NCI-H187 treated with DMSO at 0.1 percent for 48 hours (cell line): ENCODE results near the gene FGFRL1.
"Not testable (repeated sequence)": the region's sequence is repeated elsewhere in the genome, so short reads cannot be mapped to it uniquely, and the experiment has no call there.

Experiments used
- DNase-seq: peaks from one replicate; lab custom pipeline; 2025; lab: John Stamatoyannopoulos, UW

The FGFRL1 gene

GRCh38 chr4:1040344-1041146 lies 29.1 kb downstream of the FGFRL1 start:
- no peak for DNase-seq

- no peak for DNase-seq
Observed at GRCh38 chr4:1041147-1041935, 29.9 kb downstream of the FGFRL1 start.

DNA sequence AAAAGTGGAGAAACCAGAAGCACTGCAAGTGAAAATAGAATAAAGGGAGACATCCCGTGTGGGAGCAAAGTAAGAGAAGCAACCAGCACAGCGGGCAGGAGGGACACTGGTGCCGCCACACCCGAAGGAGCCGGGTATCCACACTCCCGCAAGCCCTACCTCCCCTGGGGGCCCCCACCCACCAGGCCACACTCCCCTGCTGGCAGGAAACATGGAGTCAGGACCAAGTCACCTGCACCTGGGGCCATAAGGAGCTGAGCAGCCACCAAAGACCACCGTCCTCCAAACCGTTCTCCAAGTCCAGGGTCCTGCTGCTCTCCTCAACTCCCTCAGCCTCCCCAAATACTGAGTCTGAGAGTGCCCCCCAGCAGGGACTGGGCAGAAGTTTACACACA lies 30.5 kb downstream of the FGFRL1 start:
- no peak for DNase-seq

GRCh38 chr4:1042352-1043055 lies 31.1 kb downstream of the FGFRL1 start:
- DNase-seq = no peak

DNA sequence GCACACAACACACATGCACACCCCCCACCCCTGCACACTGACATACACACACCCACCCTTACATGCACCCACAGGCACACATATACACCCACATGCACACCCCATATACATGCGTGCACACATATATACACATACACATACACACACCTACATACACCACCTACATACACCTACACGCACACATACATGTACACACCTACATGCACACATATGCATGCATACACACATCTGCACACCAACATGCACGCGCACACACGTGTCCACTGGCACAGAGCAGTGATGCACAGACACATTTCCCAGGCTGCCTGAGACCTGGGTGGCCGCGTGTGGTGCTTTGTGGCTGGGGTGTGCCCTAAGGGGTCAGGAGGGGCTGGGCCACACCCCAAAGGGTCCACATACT lies 31.7 kb downstream of the FGFRL1 start:
- no peak for DNase-seq

DNA sequence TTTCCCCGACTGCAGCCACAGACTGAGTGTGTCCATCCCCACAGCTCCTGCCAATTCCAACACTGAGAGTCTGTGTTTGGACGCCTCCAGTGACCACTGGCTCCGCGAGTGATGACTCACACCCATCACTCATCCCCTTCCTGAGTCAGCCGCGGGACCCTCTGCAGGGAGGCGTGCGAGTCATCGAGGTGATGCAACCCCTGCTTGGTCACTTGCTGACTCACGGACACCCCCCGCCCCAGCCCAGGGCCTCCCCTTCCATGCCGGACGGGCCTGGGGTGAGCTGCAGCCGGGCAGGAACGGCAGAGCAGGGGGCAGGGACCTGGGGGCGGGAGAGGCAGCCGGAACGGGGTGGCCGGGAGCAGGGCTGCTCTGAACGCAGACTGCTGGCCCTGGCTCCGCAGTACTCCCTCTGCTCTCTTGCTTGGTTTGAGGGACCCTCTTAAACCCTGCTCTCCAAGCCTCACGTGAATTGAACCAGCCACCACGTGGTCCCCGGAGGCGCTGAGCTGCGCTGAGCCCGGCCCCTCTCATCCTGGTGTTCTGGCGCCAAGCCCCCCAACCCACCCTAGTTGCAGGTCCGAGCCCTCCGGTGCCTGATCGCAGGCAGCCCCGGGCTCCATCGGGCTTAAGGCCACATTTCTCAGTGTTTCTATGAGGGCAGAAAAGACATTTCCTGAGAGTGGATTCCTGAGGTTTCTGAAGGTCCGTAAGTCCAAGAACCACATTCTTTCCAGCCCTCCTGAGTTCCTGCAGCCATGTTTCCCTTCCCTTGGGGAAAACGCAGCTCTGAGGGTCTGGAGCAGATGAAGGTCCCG lies 32.4 kb downstream of the FGFRL1 start:
- DNase-seq = no peak

- no peak for DNase-seq
Observed at GRCh38 chr4:1044469-1045192, 33.2 kb downstream of the FGFRL1 start.

- DNase-seq = no peak
Observed at GRCh38 chr4:1045193-1045594, 33.8 kb downstream of the FGFRL1 start.

DNA sequence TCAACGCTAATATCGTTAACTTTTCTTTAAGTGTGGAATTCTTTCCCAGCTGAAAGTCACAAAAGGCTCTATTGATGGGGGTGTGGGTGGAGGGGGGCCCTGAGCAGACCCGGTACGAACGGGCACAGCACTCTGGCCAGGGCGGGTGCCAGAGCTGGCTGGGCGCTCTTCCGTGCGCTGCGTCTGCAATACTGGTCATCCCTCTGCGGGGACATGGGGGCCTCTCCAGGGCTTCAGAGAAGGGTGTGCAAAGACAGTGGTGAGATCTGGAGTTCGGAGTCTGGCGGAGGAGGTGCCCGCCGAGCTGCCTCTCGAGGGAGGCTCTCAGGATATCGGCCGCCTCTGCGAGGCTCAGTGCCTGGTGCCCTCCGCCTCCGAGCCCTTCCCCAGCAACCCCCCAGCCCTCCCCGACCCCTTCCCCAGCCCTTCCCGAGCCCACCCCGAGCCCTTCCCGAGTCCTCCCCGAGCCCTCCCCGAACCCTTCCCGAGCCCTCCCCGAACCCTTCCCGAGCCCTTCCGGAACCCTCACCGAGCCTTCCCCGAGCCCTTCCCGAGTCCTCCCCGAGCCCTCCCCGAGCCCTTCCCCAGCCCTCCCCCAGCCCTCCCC lies 34.3 kb downstream of the FGFRL1 start:
- no peak for DNase-seq

- not testable (repeated sequence) for DNase-seq
Observed at GRCh38 chr4:1046581-1047011, 35.2 kb downstream of the FGFRL1 start.

DNA sequence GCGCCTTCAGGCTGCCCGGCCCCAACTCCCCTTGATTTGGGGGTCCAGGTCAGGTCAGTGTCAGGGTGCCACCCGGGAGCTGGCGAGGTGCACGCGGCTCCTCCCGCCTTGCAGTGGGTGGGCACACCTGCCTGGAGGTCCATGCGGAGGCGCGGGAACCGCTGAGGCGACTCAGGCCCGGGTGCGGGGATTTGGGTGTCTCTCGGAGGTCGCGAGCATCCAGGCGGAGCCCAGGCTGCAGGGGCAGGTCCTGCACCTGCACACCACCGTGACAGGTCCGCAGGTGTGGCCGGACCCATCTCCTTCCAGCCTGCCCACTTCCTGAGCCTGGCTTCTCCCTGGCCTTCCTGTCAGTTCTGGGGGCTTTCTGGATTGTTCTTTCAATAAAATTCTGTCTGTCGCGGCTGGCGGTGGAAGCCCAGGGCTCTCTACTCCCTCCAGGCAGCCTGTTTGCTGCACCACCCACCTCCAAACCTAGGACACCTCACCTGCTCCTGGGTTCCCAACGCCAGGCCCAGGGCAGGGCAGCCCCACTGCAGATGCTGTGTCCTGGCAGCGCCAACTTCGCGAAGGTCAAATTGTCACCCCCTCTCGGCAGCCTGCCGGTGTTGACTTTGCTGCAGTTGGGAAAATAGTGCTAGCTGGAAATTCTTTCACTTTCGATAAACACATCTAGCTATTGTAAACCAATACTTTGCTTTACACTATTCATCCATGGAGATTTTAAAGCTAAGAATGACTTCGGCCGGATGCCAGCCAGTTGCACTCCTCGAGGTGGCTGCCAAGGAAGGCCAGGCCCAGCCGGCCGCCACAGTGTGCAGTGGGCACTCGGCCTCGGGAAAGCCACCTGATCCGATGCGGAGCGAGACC lies 35.9 kb downstream of the FGFRL1 start:
- DNase-seq = no peak

DNA sequence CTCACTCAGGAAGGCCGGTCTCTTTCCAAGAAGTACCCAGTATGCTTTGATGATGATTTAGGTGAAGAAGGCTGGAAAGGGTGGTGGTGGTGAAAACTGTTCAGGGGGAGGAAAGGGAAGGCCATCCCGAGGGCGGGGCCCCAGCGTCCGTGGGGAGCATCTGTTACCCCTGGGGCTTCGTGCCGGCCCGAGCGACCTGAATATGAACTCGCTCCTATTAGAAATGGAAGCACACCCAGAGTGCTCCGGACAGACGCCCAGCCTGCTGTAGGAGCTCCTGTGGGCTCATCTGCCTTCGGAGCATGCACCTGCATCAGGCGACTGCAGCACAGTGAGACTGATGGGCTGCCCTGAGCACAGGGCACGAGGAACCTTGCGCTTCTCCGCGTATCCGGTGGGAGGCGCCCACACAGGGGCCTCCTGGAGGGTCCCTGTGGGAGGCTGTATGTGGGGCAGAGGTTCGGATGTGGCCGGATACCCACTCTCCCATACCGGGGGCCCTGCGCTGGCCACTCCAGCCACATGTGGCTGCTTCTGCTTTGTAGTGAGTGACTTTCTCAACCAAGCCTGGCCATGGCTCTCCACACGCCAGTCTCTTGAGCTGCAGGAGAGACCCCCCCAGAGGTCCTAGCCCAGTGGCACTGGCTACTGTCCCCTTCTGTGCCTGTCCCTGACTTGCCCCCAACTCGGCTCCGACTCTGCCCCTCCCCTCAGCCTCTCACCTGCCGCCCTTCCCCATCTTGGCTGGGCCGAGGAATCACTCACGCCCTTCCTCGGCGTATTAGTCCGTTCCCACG lies 36.7 kb downstream of the FGFRL1 start:
- DNase-seq = no peak

DNA sequence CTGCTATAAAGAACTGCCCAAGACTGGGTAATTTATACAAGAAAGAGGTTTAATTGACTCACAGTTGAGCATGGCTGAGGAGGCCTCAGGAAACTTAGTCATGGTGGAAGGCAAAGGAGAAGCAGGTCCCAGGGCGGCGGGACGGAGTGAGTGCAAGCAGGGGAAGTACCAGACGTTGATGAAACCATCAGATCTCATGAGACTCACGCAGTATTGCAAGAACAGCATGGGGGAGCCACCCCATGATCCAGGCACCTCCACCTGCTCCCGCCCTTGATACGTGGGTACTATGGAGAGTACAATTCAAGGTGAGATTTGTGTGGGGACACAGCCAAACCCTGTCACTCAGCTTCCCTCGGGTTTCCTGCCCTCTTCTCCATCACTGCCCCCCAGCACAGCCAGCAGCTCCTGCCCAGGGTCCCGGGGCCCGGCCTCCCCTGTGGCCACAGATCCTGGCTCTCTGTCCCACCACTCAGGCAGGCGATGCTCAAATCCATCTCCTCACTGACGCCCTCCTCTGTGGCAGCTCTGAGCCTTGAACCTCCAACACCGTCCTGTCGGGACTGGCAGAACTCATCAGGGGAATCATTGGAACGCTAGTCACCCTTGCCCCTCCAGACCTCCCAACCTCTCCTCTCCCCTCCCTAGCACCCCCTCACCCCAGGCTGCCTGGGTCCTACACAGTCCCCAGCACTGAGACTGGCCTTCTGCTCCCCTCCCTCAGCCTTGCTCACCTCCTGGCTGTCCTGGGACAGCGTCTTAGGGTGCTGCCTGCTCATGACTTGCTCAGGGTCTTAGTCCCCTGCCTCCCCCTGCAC lies 37.6 kb downstream of the FGFRL1 start:
- DNase-seq = no peak

- no peak for DNase-seq
Observed at GRCh38 chr4:1049591-1049905, 38.1 kb downstream of the FGFRL1 start.

DNA sequence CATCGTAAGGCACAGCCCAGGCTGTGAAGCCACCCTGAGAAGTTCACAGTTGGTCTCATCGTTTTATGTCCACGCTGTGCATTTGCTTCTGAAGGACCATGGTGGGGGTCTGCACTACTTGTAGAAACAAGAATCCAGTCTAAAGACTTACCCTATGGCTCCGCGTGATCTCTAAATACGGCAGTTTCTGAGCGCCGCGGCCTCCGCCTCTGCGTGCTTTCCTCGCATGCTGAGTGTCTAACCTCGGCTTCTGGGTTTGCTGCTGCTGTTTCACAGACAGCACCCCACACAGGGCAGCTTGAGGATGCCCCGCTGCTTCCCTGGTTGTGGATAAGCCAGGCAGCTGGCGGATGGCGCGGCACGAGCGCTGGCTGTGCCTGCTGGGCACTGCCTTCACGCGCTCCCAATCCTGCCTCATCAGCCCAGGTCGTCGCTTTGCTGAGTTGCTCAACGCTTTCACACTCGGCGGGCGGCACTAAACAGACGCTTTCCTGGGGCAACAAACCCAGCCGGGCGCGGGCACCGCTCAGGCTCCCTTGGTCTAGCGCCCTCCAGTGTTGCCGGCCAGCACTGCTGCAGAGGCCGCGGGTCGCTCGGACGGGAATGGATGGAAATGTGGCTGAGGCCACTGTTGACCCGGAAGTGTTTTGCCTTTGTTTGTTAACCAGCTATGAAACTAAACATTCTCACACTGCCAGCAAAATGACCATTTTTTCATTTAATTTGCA lies 39.2 kb downstream of the FGFRL1 start:
- DNase-seq = no peak

DNA sequence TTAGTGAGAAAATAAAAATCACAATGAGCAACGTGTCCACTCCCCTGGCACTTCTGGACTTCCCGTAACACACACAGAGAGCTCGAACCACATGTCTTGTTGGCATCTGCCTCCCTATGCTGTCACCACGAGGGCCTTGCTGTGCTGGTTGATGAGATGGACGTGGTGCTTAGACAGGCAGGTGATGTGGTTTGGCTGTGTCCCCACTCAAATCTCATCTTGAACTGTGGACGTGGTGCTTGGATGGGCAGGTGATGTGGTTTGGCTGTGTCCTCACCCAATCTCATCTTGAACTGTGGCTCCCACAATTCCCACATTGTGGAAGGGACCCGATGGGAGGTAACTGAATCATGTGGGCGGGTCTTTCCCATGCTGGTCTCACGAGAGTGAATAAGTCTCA lies 40.0 kb downstream of the FGFRL1 start:
- no peak for DNase-seq

GRCh38 chr4:1052231-1052671 lies 40.8 kb downstream of the FGFRL1 start:
- no peak for DNase-seq
